Esophagus squamous epithelium (tissue), 4 donors: Measurements from ENCODE around the gene KCNAB3.

Experiments
- POLR2A ChIP-seq, 4 donors: fragments of 450-650 bp; IDR thresholded peaks; one replicate each; pipeline ENCODE4 v1.6.1; 2017; ENCODE audit warnings: antibody characterized with exemption in 4 of 4, mild to moderate bottlenecking in 4 of 4, moderate library complexity in 3 of 4
- TF ChIP-seq, protein P1 (sequence below), 6 experiments: fragments of 450-650 bp in 4 of 6; fragments of 200-600 bp in 2 of 6; sonication (generic) in 2 of 6; IDR thresholded peaks; one replicate each; pipeline ENCODE4 v1.5.1; 2016 to 2019; ENCODE audit warnings: antibody characterized with exemption in 6 of 6, mild to moderate bottlenecking in 4 of 6, moderate library complexity in 4 of 6

DNA sequence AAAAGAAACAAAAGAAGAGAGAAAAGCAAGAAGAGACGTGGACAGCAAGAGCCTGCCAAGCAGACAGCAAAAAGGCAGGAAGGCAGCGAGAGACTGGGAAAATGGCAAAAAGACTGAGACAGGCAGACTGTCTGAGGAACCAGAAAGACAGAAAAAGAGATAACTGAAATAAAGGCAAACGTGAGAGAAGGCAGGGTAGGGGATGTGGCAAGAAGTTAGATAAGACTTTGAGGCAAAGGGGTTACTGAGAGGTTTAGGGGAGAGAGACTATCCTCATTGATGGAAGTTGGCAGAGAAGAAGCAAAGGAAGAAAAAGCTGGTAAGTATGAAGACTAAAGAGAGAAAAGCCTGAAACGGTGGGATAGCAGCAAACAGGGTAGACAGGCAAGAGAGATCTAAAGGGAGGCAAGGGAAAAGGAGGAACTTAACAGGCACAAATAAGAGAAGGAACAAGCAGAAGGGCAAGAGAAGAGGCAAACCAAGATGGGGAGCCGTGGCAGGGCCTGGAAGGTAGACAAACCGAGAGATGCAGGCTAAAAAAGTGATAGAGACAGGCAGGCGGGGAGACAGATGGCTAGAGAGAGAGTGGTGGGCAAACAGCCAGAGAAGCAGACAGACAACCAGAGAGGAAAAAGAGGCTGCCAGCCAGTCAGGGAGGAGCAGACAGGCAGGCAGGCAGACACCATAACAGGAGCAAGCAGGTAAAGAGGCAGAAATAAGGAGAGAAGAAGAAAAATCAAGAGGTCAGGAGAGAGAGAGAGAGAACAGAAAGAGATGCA, 48.2 kb downstream of the KCNAB3 start:
- TF ChIP-seq, protein P1, sequence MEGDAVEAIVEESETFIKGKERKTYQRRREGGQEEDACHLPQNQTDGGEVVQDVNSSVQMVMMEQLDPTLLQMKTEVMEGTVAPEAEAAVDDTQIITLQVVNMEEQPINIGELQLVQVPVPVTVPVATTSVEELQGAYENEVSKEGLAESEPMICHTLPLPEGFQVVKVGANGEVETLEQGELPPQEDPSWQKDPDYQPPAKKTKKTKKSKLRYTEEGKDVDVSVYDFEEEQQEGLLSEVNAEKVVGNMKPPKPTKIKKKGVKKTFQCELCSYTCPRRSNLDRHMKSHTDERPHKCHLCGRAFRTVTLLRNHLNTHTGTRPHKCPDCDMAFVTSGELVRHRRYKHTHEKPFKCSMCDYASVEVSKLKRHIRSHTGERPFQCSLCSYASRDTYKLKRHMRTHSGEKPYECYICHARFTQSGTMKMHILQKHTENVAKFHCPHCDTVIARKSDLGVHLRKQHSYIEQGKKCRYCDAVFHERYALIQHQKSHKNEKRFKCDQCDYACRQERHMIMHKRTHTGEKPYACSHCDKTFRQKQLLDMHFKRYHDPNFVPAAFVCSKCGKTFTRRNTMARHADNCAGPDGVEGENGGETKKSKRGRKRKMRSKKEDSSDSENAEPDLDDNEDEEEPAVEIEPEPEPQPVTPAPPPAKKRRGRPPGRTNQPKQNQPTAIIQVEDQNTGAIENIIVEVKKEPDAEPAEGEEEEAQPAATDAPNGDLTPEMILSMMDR (IDR thresholded peaks at IDR 0.05), result no peak
- no peak for TF ChIP-seq POLR2A (IDR thresholded peaks at IDR 0.05)
